C4-2B (cell line): Measurements from ENCODE around the gene DBP.

Source experiments
- ZFX ChIP-seq: fragments of 450-650 bp; IDR thresholded peaks from 2 replicates; pipeline ENCODE4 v1.6.1; 2017
- TF ChIP-seq, protein P1 (sequence below): fragments of 450-650 bp; conservative IDR thresholded peaks from 2 replicates; pipeline ENCODE4 v1.5.1; 2017; ENCODE audit warnings: mild to moderate bottlenecking

DNA sequence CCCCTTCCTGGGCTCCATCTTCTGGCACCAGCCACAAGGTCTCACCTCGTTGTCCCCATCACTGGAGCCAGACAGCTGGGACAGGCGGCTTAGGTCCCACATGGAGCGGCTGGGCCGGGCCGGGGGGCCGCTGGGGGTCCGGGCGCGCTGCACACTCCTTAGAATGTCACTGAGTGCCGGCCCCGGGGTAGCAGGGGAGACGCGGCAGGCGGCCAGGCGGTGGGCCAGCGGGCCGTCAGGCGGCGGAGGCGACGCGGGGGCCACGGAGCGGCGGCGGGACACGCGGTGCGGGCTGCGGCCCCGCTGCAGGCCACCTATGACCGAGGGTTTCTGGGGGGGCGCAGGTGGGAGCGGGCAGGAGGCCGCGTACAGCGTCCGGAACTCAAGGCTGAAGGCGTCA lies 33.7 kb downstream of the DBP start:
- TF ChIP-seq, protein P1, sequence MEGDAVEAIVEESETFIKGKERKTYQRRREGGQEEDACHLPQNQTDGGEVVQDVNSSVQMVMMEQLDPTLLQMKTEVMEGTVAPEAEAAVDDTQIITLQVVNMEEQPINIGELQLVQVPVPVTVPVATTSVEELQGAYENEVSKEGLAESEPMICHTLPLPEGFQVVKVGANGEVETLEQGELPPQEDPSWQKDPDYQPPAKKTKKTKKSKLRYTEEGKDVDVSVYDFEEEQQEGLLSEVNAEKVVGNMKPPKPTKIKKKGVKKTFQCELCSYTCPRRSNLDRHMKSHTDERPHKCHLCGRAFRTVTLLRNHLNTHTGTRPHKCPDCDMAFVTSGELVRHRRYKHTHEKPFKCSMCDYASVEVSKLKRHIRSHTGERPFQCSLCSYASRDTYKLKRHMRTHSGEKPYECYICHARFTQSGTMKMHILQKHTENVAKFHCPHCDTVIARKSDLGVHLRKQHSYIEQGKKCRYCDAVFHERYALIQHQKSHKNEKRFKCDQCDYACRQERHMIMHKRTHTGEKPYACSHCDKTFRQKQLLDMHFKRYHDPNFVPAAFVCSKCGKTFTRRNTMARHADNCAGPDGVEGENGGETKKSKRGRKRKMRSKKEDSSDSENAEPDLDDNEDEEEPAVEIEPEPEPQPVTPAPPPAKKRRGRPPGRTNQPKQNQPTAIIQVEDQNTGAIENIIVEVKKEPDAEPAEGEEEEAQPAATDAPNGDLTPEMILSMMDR = no peak
- TF ChIP-seq ZFX = no peak
